Left renal pelvis (tissue), 4 donors: ENCODE results near the gene C7orf33. TPM values are rescaled to one million over a fixed set of nuclear protein-coding genes. Genes with fewer than 3 reads are reported as not detected.
"Not testable (repeated sequence)": the region's sequence is repeated elsewhere in the genome, so short reads cannot be mapped to it uniquely, and the experiment has no call there.

Source experiments
- DNase-seq, 4 donors: peaks; one replicate each; pipeline ENCODE4 v3.0.0-alpha.2; 2013; ENCODE audit warnings: low read depth in 4 of 4, low spot score in 3 of 4
- polyA plus RNA-seq, 4 donors: library from polyadenylated mRNA; unstranded; fragments of 120-200 nt; gene quantifications; one replicate each; pipeline ENCODE4 v1.2.1, GENCODE V29; 2013; ENCODE audit not compliant: insufficient read length in 4 of 4

C7orf33 gene
- not detected for polyA plus RNA-seq

GRCh38 chr7:148590471-148590870 lies at the start of gene C7orf33:
C7orf33 (plus strand) TSS chr7:148590766; CDS start chr7:148590926, 160 bp downstream.
- DNase-seq: no peak

- DNase-seq: no peak
Measured at GRCh38 chr7:148541891-148542504, 48.6 kb upstream of the C7orf33 start.

DNA sequence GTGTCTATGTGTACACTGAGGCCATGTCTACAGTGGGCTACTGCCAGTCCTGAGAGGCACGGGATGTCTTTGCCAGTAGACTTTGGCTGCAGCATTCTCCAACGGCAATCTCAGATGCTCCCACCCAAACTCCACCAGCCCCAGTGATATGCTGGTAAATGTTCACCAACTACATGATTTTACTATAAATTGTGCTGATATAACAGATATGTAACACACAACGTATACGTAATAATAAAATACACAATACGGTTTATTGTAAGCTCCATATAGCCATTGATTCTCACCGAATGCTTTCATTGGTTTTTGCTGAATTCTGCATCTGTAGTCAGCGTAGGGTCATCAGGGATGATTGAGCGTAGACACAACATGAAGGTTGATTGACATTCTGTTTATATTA lies 47.3 kb upstream of the C7orf33 start:
- DNase-seq: no peak

DNA sequence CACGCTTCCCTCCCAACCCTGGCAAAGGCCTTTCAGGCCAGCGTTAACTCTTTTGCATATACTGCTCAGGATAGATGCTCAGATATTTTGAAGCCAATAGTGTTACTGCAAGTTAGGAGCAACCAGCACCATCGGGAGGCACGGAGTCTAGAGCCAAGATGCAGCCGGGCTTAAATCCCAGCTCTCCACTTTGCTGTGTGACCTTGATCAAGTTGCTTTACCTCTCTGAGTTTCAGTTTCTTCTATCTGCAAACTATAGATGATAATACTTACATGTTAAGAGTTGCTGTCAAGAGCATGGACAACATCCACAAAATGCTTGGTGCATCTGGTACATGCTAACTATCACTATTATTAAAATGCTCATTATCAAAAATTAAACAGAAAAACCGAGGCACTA lies 45.4 kb upstream of the C7orf33 start:
- no peak for DNase-seq

- no peak for DNase-seq
Measured at GRCh38 chr7:148545932-148546331, 44.6 kb upstream of the C7orf33 start.

- no peak for DNase-seq
Measured at GRCh38 chr7:148546857-148547256, 43.7 kb upstream of the C7orf33 start.

GRCh38 chr7:148547951-148548350 lies 42.6 kb upstream of the C7orf33 start:
- DNase-seq: no peak

DNA sequence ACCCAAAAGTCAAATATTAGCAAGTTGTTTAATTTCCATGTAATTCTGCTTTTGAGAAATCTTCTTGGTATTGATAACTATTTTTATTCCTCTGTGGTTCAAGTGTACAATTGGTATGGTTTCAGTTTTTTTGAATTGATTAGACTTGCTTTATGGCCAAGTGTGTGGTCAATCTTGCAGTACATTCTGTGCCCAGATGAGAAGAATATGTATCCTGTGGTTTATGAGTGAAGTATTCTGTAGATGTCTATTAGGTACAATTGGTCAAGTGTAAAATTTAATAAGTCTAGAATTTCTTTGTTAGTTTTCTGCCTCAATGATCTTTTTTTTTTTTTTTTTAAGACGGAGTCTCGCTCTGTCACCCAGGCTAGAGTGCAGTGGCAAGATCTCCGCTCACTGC lies 36.6 kb upstream of the C7orf33 start:
- DNase-seq: no peak

- DNase-seq: no peak
Measured at GRCh38 chr7:148556892-148557291, 33.7 kb upstream of the C7orf33 start.

- no peak for DNase-seq
Measured at GRCh38 chr7:148558914-148559313, 31.7 kb upstream of the C7orf33 start.

DNA sequence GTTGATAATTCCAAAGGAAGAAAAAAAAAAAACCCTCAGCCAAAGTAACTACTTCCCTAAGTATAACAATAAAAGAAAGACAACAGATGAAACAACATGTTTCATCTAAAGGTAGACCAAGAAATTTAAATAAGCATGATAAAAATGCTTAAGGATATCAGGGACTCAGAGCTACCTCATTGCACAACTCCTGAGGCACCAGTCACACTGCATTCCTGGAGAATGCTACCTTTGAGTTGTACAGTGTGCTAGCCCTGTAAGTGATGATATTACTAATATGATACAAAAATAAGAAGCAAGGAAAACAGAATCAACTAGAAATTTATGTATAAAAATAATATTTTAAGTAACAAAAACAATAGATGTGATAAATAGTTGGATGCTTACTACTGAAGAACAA lies 29.5 kb upstream of the C7orf33 start:
- DNase-seq: no peak

DNA sequence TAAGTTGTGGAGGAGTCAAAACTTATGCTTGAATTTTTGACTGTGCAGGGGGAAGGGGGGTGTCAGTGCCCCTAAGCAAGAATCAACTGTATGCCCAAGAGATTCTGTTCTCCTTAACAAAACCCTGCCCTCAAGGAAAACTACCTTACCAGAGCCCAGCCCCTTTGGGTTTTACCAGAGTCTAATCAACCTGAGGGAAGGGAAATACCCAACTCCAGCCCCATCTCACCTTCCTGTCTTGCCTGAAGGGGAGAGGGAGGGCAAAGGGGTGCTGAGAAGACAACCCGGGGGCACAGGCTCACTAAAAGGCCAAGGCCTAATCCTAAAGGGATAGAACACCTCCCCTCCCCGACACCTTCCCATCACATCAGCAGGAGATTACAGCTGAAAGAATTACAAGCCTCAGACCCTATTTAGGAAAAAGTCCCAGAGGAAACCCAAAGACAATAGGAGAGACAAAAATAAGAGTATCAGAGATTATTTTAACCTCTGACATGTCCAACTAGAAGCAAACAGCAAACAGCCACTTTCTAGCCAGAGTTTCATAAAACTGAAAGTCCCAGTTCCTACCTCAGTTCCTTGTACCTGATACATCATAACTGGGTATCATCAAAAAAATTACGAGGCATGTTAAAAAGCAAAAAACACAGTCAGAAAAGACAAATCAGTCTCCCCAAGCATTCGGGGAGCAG lies 26.8 kb upstream of the C7orf33 start:
- DNase-seq: no peak

GRCh38 chr7:148564275-148564951 lies 26.2 kb upstream of the C7orf33 start:
- DNase-seq: not testable (repeated sequence)

DNA sequence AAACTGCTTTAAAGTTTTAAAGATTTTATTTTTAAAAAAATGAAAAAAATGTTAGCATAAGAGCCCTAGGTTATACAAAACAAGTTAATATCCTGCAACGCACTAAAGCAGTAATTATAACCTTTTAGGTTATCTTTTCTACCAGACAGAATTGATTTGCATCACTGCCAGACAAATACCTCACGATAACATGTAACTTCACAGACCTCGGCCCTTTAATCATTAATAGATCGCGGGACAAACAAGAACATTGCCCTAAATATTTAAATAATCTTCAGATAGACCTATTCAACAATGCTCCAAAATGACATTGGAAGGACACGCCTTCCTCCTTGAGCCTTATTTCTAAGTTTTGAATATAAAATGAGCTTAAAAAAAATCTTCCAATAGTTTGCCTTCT lies 23.8 kb upstream of the C7orf33 start:
- no peak for DNase-seq

DNA sequence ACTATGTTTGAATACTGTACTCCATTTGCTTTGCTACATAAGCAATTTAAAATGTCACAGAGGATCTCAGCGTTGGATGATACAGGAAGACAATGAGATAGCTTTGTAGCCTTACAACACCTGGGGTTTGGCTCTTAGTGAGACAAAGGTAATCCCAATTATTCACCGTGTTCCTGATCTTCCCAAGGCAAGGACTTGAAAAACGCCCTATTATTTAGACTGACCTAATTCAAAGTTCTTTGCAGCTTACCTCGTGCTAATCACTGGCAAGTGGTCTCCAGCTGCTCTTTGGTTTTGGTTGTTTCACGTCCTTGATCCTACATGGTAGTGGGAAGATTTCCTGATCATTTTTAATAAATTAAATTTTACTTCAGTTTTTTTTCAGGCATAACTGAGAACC lies 23.0 kb upstream of the C7orf33 start:
- no peak for DNase-seq

GRCh38 chr7:148570510-148570909 lies 20.1 kb upstream of the C7orf33 start:
- no peak for DNase-seq

- not testable (repeated sequence) for DNase-seq
Measured at GRCh38 chr7:148570973-148571372, 19.6 kb upstream of the C7orf33 start.

DNA sequence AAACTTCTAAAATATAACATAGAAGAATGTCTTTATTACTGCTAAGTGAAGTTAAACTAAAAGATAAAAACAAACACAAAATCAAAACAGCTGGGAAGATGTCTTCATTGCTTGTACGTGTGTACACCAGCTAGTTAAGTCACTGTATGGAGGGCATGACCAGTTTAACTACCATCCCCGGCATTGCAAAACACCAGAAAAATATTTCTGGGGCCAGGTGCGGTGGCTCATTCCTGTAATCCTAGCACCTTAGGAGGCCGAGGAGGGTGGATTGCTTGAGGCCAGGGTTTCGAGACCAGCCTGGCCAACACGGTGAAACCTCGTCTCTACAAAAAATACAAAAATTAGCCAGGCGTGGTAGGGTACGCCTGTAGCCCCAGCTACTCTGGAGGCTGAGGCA lies 19.2 kb upstream of the C7orf33 start:
- DNase-seq: no peak

GRCh38 chr7:148572067-148572522 lies 18.5 kb upstream of the C7orf33 start:
- no peak for DNase-seq

GRCh38 chr7:148573581-148573980 lies 17.0 kb upstream of the C7orf33 start:
- not testable (repeated sequence) for DNase-seq

- DNase-seq: peak; percentile 14 to 29 (median 18)
Measured at GRCh38 chr7:148575640-148576411, 14.7 kb upstream of the C7orf33 start.
